Globus pallidus (tissue), 1 donor: ENCODE results near the gene CARD19.
"Not testable (repeated sequence)": the region's sequence is repeated elsewhere in the genome, so short reads cannot be mapped to it uniquely, and the experiment has no call there.

Experiments used
- DNase-seq: peaks from one replicate; pipeline ENCODE4 v3.0.0-alpha.2; 2015; ENCODE audit warnings: low spot score

The CARD19 gene

GRCh38 chr9:93088656-93089015 is 7.4 kb upstream of the CARD19 start:
- DNase-seq, result no peak

- DNase-seq, result no peak
Observed at GRCh38 chr9:93089024-93089423, 7.0 kb upstream of the CARD19 start.

DNA sequence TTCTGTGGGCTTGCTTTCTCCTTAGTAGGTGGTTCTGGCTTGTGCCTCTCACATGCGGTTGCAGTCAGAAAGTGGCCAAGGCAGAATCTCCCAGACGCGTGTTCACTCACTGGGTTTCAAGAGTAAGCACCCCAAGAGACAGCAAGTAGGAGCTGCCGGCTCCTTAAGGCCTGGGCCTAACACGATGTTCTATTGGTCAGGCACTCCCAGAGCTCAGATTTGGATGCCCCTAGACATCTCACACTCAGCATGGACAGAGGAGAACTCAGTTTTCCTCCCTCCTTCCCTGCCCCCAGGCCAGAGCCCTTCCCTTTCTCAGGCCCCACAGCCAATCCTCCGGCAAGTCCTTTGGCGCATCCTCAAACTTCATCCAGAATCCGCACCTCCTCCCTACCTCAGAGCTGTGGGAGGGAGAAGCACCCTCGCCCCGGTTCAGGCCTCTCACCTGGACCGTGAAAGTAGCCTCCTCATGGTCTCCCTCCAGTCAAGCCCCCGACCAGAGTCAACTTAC is 6.5 kb upstream of the CARD19 start:
- no peak for DNase-seq

DNA sequence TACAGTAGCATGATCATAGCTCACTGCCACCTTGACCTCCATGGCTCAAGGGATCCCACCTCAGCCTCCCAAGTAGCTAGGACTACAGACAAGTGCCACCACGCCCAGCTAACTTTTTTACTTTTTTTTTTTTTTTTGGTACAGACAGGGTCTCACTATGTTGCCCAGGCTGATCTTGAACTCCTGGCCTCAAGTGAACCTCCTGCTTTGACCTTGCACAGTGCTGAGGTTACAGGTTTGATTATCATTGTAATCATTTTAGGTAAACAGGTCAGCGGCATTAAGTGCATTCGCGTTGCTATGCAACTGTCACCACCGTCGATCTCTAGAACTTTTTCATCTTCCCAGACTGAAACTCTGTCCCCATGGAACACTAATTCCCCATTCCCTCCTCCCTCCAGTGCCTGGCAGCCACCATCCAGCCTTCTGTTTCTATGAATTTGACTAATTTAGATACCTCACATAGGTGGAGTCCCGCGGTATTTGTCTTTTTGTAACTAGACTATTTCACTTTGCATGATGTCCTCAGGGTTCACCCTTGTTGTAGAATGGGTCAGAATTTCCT is 5.8 kb upstream of the CARD19 start:
- DNase-seq, result no peak

GRCh38 chr9:93091056-93091452 is 5.0 kb upstream of the CARD19 start:
- no peak for DNase-seq

DNA sequence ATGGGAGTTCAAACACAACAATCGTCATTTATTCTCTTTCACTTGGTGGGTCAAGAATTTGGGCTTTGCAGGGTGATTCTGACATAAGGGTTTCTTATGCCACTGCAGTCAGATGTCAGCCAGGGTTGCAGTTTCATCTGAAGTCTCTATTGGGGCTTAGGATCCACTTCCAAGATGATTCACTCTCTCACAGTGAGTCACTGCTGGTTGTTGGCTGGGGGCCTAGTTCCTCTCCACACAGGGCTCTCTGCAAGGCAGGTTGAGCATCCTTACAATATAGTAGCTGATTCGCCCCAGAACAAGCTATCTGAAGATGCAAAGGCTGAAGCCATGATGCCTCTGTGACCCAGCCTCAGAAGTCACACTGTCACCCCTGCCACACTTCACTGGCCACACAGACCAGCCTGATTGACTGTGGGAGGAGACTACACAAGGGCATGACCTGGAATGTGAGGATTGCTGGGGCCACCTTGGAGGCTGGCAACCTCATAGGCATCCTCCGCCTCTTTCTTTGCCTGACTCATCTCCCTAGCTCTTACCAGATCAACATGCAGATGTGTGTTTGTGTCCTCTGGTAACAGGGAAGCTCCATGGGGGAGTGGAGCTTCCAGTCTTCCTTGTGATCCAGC is 4.5 kb upstream of the CARD19 start:
- DNase-seq, result no peak

- no peak for DNase-seq
Observed at GRCh38 chr9:93092251-93092991, 3.6 kb upstream of the CARD19 start.

GRCh38 chr9:93093127-93093876 is 2.7 kb upstream of the CARD19 start:
- peak; percentile 24 for DNase-seq

- no peak for DNase-seq
Observed at GRCh38 chr9:93093877-93094657, 1.9 kb upstream of the CARD19 start.

DNA sequence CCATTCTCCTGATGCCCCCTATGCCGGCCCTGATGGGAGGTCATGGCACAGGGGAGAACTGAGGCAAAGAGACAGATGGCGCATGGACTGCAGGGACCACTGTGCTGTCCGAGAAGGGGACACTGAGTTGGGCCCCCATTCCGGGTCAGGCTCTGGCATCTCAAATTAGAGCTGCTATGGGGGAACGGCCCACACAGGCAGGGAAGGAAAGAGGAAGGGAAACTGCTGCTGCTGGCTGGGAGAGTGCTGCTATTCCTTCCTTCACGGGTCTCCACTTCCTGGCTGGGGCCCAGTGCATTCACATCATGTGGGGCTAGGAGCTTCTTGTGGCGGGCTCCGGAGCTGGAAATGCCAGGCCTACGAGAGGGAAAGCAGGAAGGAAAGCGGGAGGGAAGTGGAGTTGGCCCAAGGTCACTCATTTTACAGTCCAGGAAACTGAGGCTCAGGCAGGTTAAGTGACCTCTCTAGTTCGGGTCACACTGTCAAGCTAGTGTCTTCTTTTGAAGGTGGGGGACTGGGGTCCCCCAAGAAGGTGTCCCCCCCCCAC is 1.3 kb upstream of the CARD19 start:
- DNase-seq, result peak; percentile 70

GRCh38 chr9:93095205-93096130 is 549 bp upstream of the CARD19 start:
- DNase-seq, result peak; percentile 100

DNA sequence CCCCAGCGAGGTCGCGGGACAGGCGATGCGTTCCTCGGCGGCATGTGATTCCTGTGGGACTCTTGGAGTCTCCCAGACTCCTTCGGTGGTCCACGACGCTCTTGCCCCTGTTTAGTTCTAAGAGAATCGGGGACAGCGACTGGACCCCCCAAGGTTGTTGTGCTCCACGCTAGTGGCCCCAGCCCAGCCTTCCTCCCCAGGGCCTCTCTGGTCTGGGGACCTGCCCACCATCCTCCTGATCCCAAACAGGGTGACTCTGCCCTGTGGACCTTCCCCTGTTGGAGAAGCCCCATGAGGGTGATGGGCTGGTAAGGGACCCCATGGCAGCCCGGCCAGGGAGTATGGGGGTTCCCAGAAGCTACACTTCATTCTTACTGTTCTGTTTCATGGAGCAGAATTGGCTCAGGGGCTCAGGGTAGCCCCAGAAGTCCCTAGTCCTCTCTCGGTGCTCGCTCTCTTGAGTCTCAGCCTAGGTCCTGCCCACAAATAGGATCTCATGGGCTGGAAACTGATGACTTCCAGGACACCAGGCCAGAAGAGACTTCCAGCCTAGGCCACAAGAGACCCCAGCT is 880 bp downstream of the CARD19 start:
- no peak for DNase-seq

GRCh38 chr9:93097511-93098201 is 1.6 kb downstream of the CARD19 start:
- DNase-seq, result peak; percentile 71

DNA sequence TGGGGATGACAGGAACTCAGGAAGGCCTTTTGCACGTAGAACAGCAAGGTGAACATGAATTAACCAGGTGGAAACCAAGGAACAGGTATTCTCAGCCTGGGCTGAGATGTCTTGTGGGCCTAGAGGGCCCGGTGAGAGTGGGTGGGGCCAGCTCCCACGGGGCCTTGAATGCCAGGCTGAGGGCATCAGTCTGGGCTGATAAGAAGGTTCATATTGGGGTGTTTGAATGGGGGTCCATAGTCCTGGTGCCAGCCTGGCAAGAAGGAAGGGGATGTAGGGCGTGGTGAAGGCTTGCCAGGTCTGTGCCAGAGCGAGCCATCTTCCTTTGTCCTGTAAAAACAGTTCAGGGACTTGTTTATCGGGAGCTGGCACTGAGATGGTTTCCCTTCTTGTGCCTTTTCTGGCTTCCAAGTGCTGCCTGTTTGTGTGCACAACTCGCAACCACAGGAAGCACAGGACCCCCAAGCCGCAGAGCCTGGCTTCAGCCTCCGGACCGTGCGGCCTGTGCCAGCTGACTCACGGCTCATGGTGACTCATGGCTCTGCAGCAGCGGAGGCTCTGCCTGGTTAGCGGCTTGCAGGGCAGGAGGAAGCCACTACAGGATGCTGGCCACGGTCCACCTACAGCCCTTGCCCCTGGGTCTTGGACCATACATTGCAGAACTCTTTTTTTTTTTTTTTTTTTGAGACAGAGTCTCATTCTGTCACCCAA is 2.4 kb downstream of the CARD19 start:
- peak; percentile 75 for DNase-seq

DNA sequence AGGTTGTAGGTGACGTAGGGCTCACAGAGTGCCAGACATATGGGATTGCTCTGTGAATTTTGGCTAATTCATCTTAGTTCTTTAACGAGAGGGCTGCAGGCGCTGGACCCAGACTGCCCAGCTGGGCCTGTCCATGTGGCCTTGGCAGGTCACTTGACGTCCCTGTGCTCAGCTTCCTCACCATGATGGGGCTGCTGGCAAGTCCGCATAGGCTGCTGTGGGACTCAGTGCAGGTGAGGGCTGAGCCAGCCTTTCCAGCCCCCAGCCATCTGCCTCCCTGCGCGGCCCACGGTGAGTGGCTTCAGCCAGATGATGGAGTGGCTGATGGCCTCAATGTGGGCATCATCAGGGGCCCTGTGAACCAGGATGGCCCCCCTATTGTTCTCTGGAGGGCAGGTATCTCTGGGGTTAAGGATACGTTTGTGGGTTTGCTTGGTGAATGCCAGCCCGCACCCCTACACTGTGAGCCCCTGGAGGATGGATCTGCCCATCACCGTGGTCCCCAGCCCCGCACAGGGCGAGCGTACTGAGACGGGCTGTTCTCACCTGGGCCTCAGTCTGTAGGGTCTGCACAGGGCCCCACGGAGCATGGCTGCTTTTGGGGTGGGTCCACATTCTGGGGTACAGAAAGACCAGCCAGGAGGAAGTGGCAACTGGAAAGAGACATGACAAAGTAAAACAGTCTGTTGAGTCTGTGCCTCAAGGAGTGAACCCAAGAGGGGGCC is 3.7 kb downstream of the CARD19 start:
- no peak for DNase-seq

- no peak for DNase-seq
Observed at GRCh38 chr9:93100276-93100636, 4.2 kb downstream of the CARD19 start.

DNA sequence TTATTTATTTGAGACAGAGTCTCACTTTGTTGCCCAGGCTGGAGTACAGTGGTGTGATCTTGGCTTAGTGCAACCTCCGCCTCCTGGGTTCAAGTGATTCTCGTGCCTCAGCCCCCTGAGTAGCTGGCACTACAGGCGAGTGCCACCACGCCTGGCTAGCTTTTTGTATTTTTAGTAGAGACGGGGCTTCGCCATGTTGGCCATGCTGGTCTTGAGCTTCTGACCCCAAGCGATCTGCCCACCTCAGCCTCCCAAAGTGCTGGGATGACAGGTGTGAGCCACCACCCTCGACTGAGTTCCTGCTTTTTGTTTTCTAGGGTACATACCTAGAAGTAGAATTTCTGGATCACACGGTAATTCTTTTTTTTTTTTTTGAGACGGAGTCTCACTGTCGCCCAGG is 5.1 kb downstream of the CARD19 start:
- not testable (repeated sequence) for DNase-seq

DNA sequence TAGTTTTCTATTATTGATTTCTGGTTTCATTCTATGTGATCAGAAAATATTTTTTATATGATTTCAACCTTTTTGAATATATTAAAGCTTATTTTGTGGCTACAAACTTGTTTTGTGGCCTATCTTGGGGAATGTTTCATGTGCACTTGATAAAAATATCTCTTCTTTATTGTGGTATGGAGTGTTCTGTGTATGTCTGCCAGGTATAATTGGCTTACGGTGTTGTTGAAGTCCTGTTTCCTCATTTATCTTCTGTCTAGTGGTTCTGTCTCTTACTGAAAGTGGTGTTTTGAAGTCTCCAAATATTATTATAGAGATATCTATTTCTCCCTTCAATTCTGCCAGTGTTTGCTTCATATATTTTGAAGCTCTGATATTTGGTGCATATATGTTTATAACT is 9.6 kb downstream of the CARD19 start:
- DNase-seq, result no peak
